Glutamatergic neuron (in vitro differentiated cells): Measurements from ENCODE around the gene PROP1. TPM values are rescaled to one million over a fixed set of nuclear protein-coding genes. Genes with fewer than 3 reads are reported as not detected.
A peak's percentile ranks its signal among the peaks of the same experiment; 100 is the strongest.
"Not testable (repeated sequence)": the region's sequence is repeated elsewhere in the genome, so short reads cannot be mapped to it uniquely, and the experiment has no call there.

Experiments
- DNase-seq: peaks from one replicate; pipeline ENCODE4 v3.0.0; 2022
- H3K27ac Mint-ChIP-seq: one replicate; pipeline ENCODE4 v1.8.0; 2020; ENCODE audit warnings: mild to moderate bottlenecking, mixed read lengths, inconsistent platforms; ENCODE audit not compliant: unreplicated experiment
- H3K27me3 Mint-ChIP-seq: one replicate; pipeline ENCODE4 v1.8.0; 2020; ENCODE audit warnings: mild to moderate bottlenecking, moderate library complexity, mixed read lengths, inconsistent platforms; ENCODE audit not compliant: unreplicated experiment
- H3K36me3 Mint-ChIP-seq: one replicate; pipeline ENCODE4 v1.8.0; 2020; ENCODE audit warnings: mild to moderate bottlenecking, mixed read lengths, inconsistent platforms; ENCODE audit not compliant: unreplicated experiment
- H3K4me1 Mint-ChIP-seq: one replicate; pipeline ENCODE4 v1.8.0; 2020; ENCODE audit warnings: mild to moderate bottlenecking, low read depth, mixed read lengths, inconsistent platforms; ENCODE audit not compliant: unreplicated experiment
- H3K4me3 Mint-ChIP-seq: one replicate; pipeline ENCODE4 v1.8.0; 2020; ENCODE audit warnings: mild to moderate bottlenecking, mixed read lengths, inconsistent platforms; ENCODE audit not compliant: unreplicated experiment
- H3K9me3 Mint-ChIP-seq: one replicate; pipeline ENCODE4 v1.8.0; 2020; ENCODE audit warnings: mild to moderate bottlenecking, moderate library complexity, mixed read lengths, inconsistent platforms; ENCODE audit not compliant: unreplicated experiment
- CTCF ChIP-seq: fragments of 200-600 bp; sonication (generic); IDR thresholded peaks from one replicate; pipeline ENCODE4 v1.5.0; 2021; ENCODE audit not compliant: partially characterized antibody, unreplicated experiment
- total RNA-seq: library from RNA; stranded (reverse); fragmentation: NEBNext Ultra II Directional; extraction: Animal tissue kit (Norgen Biotek cat#: 25700); gene quantifications from one replicate; pipeline ENCODE4 v1.2.1, GENCODE V29; 2021; ENCODE audit not compliant: unreplicated experiment

The PROP1 gene
- total RNA-seq, 1 donor from 2014 or later, result not detected

- TF ChIP-seq CTCF, result no peak
- no peak for DNase-seq
- no peak overlapping the region for H3K27ac Mint-ChIP-seq
- H3K4me3 Mint-ChIP-seq, result no peak overlapping the region
- H3K27me3 Mint-ChIP-seq, result peaks cover 3% of the 10 kb centered on the region
- H3K9me3 Mint-ChIP-seq, result peaks cover 8% of the 10 kb centered on the region
- no peaks in the 10 kb centered on the region for H3K4me1 Mint-ChIP-seq
- peaks cover 9% of the 10 kb centered on the region for H3K36me3 Mint-ChIP-seq
These were observed 36.7 kb downstream of the PROP1 start for GRCh38 chr5:177959315-177959714.

- Mint-ChIP-seq H3K4me3 (no peak overlapping the region), H3K36me3 (peaks cover 9% of the 10 kb centered on the region), H3K27me3 (peaks cover 3% of the 10 kb centered on the region), H3K9me3 (peaks cover 8% of the 10 kb centered on the region), H3K4me1 (no peaks in the 10 kb centered on the region), H3K27ac (no peak overlapping the region)
- TF ChIP-seq CTCF, result no peak
- no peak for DNase-seq
These were observed 37.3 kb downstream of the PROP1 start for GRCh38 chr5:177958696-177959095.

GRCh38 chr5:177957241-177957640 lies 38.8 kb downstream of the PROP1 start:
- no peak overlapping the region for H3K4me3 Mint-ChIP-seq
- no peak overlapping the region for H3K27ac Mint-ChIP-seq
- TF ChIP-seq CTCF, result no peak
- H3K9me3 Mint-ChIP-seq, result peaks cover 8% of the 10 kb centered on the region
- DNase-seq, result no peak
- peaks cover 9% of the 10 kb centered on the region for H3K36me3 Mint-ChIP-seq
- H3K4me1 Mint-ChIP-seq, result no peaks in the 10 kb centered on the region
- peaks cover 3% of the 10 kb centered on the region for H3K27me3 Mint-ChIP-seq

GRCh38 chr5:177953101-177953500 lies 42.9 kb downstream of the PROP1 start:
- not testable (repeated sequence) for H3K27ac Mint-ChIP-seq, H3K4me3 Mint-ChIP-seq

GRCh38 chr5:177949656-177950055 lies 46.4 kb downstream of the PROP1 start:
- not testable (repeated sequence) for H3K9me3 Mint-ChIP-seq, H3K36me3 Mint-ChIP-seq, DNase-seq, H3K27ac Mint-ChIP-seq, H3K4me3 Mint-ChIP-seq, H3K27me3 Mint-ChIP-seq
- peaks cover 12% of the 10 kb centered on the region for H3K4me1 Mint-ChIP-seq

More at GRCh38 chr5:177953101-177953500, 42.9 kb downstream of the PROP1 start:
- not testable (repeated sequence) for H3K4me1 Mint-ChIP-seq, H3K9me3 Mint-ChIP-seq, DNase-seq, H3K36me3 Mint-ChIP-seq, H3K27me3 Mint-ChIP-seq

- peaks cover 12% of the 10 kb centered on the region for H3K4me1 Mint-ChIP-seq
- not testable (repeated sequence) for DNase-seq, H3K27ac Mint-ChIP-seq, H3K4me3 Mint-ChIP-seq, H3K9me3 Mint-ChIP-seq, H3K36me3 Mint-ChIP-seq, H3K27me3 Mint-ChIP-seq
These were observed 47.0 kb downstream of the PROP1 start for GRCh38 chr5:177949065-177949464.

GRCh38 chr5:177947912-177948311 lies 48.1 kb downstream of the PROP1 start:
- not testable (repeated sequence) for DNase-seq, H3K36me3 Mint-ChIP-seq, H3K9me3 Mint-ChIP-seq, H3K27me3 Mint-ChIP-seq, H3K4me3 Mint-ChIP-seq
- Mint-ChIP-seq H3K4me1 (peaks cover 14% of the 10 kb centered on the region), H3K27ac (peak overlapping the region; percentile 79)

- not testable (repeated sequence) for DNase-seq, H3K27me3 Mint-ChIP-seq, H3K4me3 Mint-ChIP-seq, H3K9me3 Mint-ChIP-seq, H3K36me3 Mint-ChIP-seq
- Mint-ChIP-seq H3K4me1 (peaks cover 14% of the 10 kb centered on the region), H3K27ac (peak overlapping the region; percentile 73)
These were observed 50.3 kb downstream of the PROP1 start for GRCh38 chr5:177945601-177946283.

- H3K27ac Mint-ChIP-seq, result peak overlapping the region; percentile 38
- H3K4me1 Mint-ChIP-seq, result peaks cover 14% of the 10 kb centered on the region
- DNase-seq, H3K36me3 Mint-ChIP-seq, H3K27me3 Mint-ChIP-seq, H3K9me3 Mint-ChIP-seq: not testable (repeated sequence)
- peak overlapping the region; percentile 57 for H3K4me3 Mint-ChIP-seq
These were observed 50.9 kb downstream of the PROP1 start for GRCh38 chr5:177945145-177945544.
